KMS-11 (cell line): ENCODE measurements around the gene MTCH2.

Experiments
- H2AFZ ChIP-seq: fragments of 200-600 bp; sonication (generic); 2 replicates; pipeline ENCODE4 v1.6.1; 2016; ENCODE audit warnings: antibody characterized with exemption, mixed run types, low read depth
- H3K27ac ChIP-seq: fragments of 200-600 bp; sonication (generic); 2 replicates; pipeline ENCODE4 v1.6.1; 2016; ENCODE audit warnings: mild to moderate bottlenecking, mixed run types
- H3K27me3 ChIP-seq: fragments of 200-600 bp; sonication (generic); 2 replicates; pipeline ENCODE4 v1.6.1; 2017; ENCODE audit warnings: mild to moderate bottlenecking, low read depth, mixed run types, moderate library complexity; ENCODE audit not compliant: insufficient read depth
- H3K36me3 ChIP-seq: fragments of 200-600 bp; sonication (generic); 2 replicates; pipeline ENCODE4 v1.6.1; 2017; ENCODE audit warnings: mild to moderate bottlenecking, mixed run types; ENCODE audit not compliant: insufficient read depth
- H3K4me1 ChIP-seq: fragments of 200-600 bp; sonication (generic); 2 replicates; pipeline ENCODE4 v1.6.1; 2016; ENCODE audit warnings: mild to moderate bottlenecking, low read depth, mixed run types; ENCODE audit not compliant: poor library complexity, severe bottlenecking
- H3K4me2 ChIP-seq: fragments of 200-600 bp; sonication (generic); 2 replicates; pipeline ENCODE4 v1.7.0; 2016; ENCODE audit warnings: mild to moderate bottlenecking, mixed run types
- H3K4me3 ChIP-seq: fragments of 200-600 bp; sonication (generic); IDR thresholded peaks from 2 replicates; pipeline ENCODE4 v1.6.1; 2017; ENCODE audit warnings: low read depth, low read length, mixed read lengths; ENCODE audit not compliant: insufficient read depth
- H3K79me2 ChIP-seq: fragments of 200-600 bp; sonication (generic); 2 replicates; pipeline ENCODE4 v1.6.1; 2016; ENCODE audit warnings: low read depth, mixed run types; ENCODE audit not compliant: insufficient read depth
- H3K9ac ChIP-seq: fragments of 200-600 bp; sonication (generic); 2 replicates; pipeline ENCODE4 v1.6.1; 2016; ENCODE audit warnings: mild to moderate bottlenecking, mixed run types
- H4K20me1 ChIP-seq: fragments of 200-600 bp; sonication (generic); 2 replicates; pipeline ENCODE4 v1.6.1; 2016; ENCODE audit warnings: mild to moderate bottlenecking, mixed run types; ENCODE audit not compliant: insufficient read depth
- CTCF ChIP-seq: fragments of 200-600 bp; sonication (generic); conservative IDR thresholded peaks from 2 replicates; pipeline ENCODE4 v1.6.1; 2017; ENCODE audit warnings: low read depth, mild to moderate bottlenecking, antibody characterized with exemption, low read length, moderate library complexity, mixed read lengths

MTCH2 gene

GRCh38 chr11:47609675-47610074 is 32.7 kb downstream of the MTCH2 start:
- no peaks in the 10 kb centered on the region for H3K79me2 ChIP-seq
- no peaks in the 10 kb centered on the region for H3K4me1 ChIP-seq
- no peak overlapping the region for H3K9ac ChIP-seq
- H4K20me1 ChIP-seq: no peaks in the 10 kb centered on the region
- H3K27me3 ChIP-seq: no peaks in the 10 kb centered on the region
- TF ChIP-seq CTCF: no peak
- H3K4me2 ChIP-seq: no peak overlapping the region
- no peak overlapping the region for H3K27ac ChIP-seq
- H3K4me3 ChIP-seq: no peak overlapping the region
- no peaks in the 10 kb centered on the region for H3K36me3 ChIP-seq
- H2AFZ ChIP-seq: no peak overlapping the region

GRCh38 chr11:47607380-47607779 is 35.0 kb downstream of the MTCH2 start:
- Histone ChIP-seq H3K36me3 (no peaks in the 10 kb centered on the region), H3K27me3 (no peaks in the 10 kb centered on the region), H4K20me1 (no peaks in the 10 kb centered on the region), H3K4me3 (no peak overlapping the region), H3K9ac (no peak overlapping the region), H3K27ac (no peak overlapping the region), H3K79me2 (no peaks in the 10 kb centered on the region), H3K4me2 (no peak overlapping the region), H2AFZ (no peak overlapping the region), H3K4me1 (no peaks in the 10 kb centered on the region)
- no peak for TF ChIP-seq CTCF

GRCh38 chr11:47606731-47607130 is 35.6 kb downstream of the MTCH2 start:
- no peak overlapping the region for H2AFZ ChIP-seq
- no peaks in the 10 kb centered on the region for H4K20me1 ChIP-seq
- H3K4me3 ChIP-seq: no peak overlapping the region
- H3K4me2 ChIP-seq: no peak overlapping the region
- H3K27me3 ChIP-seq: no peaks in the 10 kb centered on the region
- H3K36me3 ChIP-seq: no peaks in the 10 kb centered on the region
- H3K79me2 ChIP-seq: no peaks in the 10 kb centered on the region
- no peak overlapping the region for H3K9ac ChIP-seq
- H3K4me1 ChIP-seq: no peaks in the 10 kb centered on the region
- H3K27ac ChIP-seq: no peak overlapping the region
- no peak for TF ChIP-seq CTCF

GRCh38 chr11:47605921-47606320 is 36.4 kb downstream of the MTCH2 start:
- Histone ChIP-seq H4K20me1 (no peaks in the 10 kb centered on the region), H2AFZ (no peak overlapping the region), H3K9ac (no peak overlapping the region), H3K4me3 (no peak overlapping the region), H3K27me3 (no peaks in the 10 kb centered on the region), H3K4me1 (no peaks in the 10 kb centered on the region), H3K79me2 (no peaks in the 10 kb centered on the region), H3K36me3 (no peaks in the 10 kb centered on the region), H3K4me2 (no peak overlapping the region), H3K27ac (no peak overlapping the region)
- TF ChIP-seq CTCF: no peak

GRCh38 chr11:47603295-47603694 is 39.1 kb downstream of the MTCH2 start:
- Histone ChIP-seq H3K4me2 (no peak overlapping the region), H3K9ac (no peak overlapping the region), H3K79me2 (no peaks in the 10 kb centered on the region), H3K4me1 (no peaks in the 10 kb centered on the region), H2AFZ (no peak overlapping the region), H3K27ac (no peak overlapping the region), H3K4me3 (no peak overlapping the region), H4K20me1 (no peaks in the 10 kb centered on the region), H3K27me3 (no peaks in the 10 kb centered on the region), H3K36me3 (no peaks in the 10 kb centered on the region)
- no peak for TF ChIP-seq CTCF
